Gastroesophageal sphincter (tissue), 3 donors: ENCODE results near the gene TNPO2.

Experiments
- EP300 ChIP-seq: sonication (generic); formaldehyde crosslinking; IDR thresholded peaks from one replicate; pipeline ENCODE4 v1.6.1; 2017; ENCODE audit warnings: antibody characterized with exemption, mild to moderate bottlenecking
- POLR2A ChIP-seq, 2 donors: fragments of 450-650 bp; IDR thresholded peaks; one replicate each; pipeline ENCODE4 v1.6.1; 2017; ENCODE audit warnings: antibody characterized with exemption in 2 of 2, mild to moderate bottlenecking in 2 of 2, moderate library complexity in 1 of 2
- TF ChIP-seq, protein P1 (sequence below), 4 experiments: fragments of 200-600 bp in 2 of 4; fragments of 450-650 bp in 2 of 4; sonication (generic) in 1 of 4; IDR thresholded peaks; one replicate each; pipeline ENCODE4 v1.5.1; 2017 to 2019; ENCODE audit warnings: antibody characterized with exemption in 4 of 4, mild to moderate bottlenecking in 2 of 4, moderate library complexity in 2 of 4

- TF ChIP-seq, protein P1, sequence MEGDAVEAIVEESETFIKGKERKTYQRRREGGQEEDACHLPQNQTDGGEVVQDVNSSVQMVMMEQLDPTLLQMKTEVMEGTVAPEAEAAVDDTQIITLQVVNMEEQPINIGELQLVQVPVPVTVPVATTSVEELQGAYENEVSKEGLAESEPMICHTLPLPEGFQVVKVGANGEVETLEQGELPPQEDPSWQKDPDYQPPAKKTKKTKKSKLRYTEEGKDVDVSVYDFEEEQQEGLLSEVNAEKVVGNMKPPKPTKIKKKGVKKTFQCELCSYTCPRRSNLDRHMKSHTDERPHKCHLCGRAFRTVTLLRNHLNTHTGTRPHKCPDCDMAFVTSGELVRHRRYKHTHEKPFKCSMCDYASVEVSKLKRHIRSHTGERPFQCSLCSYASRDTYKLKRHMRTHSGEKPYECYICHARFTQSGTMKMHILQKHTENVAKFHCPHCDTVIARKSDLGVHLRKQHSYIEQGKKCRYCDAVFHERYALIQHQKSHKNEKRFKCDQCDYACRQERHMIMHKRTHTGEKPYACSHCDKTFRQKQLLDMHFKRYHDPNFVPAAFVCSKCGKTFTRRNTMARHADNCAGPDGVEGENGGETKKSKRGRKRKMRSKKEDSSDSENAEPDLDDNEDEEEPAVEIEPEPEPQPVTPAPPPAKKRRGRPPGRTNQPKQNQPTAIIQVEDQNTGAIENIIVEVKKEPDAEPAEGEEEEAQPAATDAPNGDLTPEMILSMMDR (IDR thresholded peaks at IDR 0.05) = no peak
- TF ChIP-seq POLR2A (IDR thresholded peaks at IDR 0.05) (peak in 1 of 2 donors; percentile 3), EP300 (no peak)
These were observed 54.8 kb downstream of the TNPO2 start for GRCh38 chr19:12668932-12669269.
